Sigmoid colon (tissue), 7 donors: ENCODE data around the gene TXNDC11. TPM values are rescaled to one million over a fixed set of nuclear protein-coding genes. Genes with fewer than 3 reads are reported as not detected.
A peak's percentile ranks its signal among the peaks of the same experiment; 100 is the strongest.

ENCODE experiments used
- DNase-seq: peaks from one replicate; pipeline ENCODE4 v3.0.0-alpha.2; 2019
- H3K27ac ChIP-seq, 4 donors: fragments of 200-600 bp; sonication (generic); one replicate each; pipeline ENCODE4 v1.5.1; 2016 to 2019; ENCODE audit warnings: mild to moderate bottlenecking in 1 of 4
- H3K27me3 ChIP-seq, 3 donors: fragments of 200-600 bp; sonication (generic); one replicate each; pipeline ENCODE4 v1.5.1; 2019; ENCODE audit warnings: mild to moderate bottlenecking in 1 of 3
- H3K36me3 ChIP-seq, 4 donors: fragments of 200-600 bp; sonication (generic); one replicate each; pipeline ENCODE4 v1.5.1; 2016 to 2019
- H3K4me1 ChIP-seq, 4 donors: fragments of 200-600 bp; sonication (generic); one replicate each; pipeline ENCODE4 v1.5.1; 2017 to 2019
- H3K4me3 ChIP-seq, 4 donors: fragments of 200-600 bp; sonication (generic); one replicate each; pipeline ENCODE4 v1.5.1; 2017 to 2019; ENCODE audit warnings: mild to moderate bottlenecking in 2 of 4, moderate library complexity in 1 of 4
- H3K9me3 ChIP-seq, 4 donors: fragments of 200-600 bp in 3 of 4; sonication (generic) in 3 of 4; one replicate each; pipeline versions ENCODE4 v1.5.1 to v1.6.1; 2013 to 2019
- CTCF ChIP-seq, 4 experiments: fragments of 450-650 bp in 3 of 4; fragments of 200-600 bp in 1 of 4; IDR thresholded peaks; one replicate each; pipeline ENCODE4 v1.5.1; 2016 to 2019; ENCODE audit warnings: antibody characterized with exemption in 4 of 4, mild to moderate bottlenecking in 3 of 4, moderate library complexity in 2 of 4
- EP300 ChIP-seq, 4 donors: sonication (generic); formaldehyde crosslinking; IDR thresholded peaks; one replicate each; pipeline ENCODE4 v1.6.1; 2017; ENCODE audit warnings: antibody characterized with exemption in 4 of 4
- POLR2A ChIP-seq, 2 donors: fragments of 450-650 bp; IDR thresholded peaks; one replicate each; pipeline ENCODE4 v1.6.1; 2016; ENCODE audit warnings: antibody characterized with exemption in 2 of 2, mild to moderate bottlenecking in 2 of 2, moderate library complexity in 2 of 2
- POLR2AphosphoS5 ChIP-seq, 4 donors: sonication (generic); formaldehyde crosslinking; IDR thresholded peaks; one replicate each; pipeline ENCODE4 v1.6.1; 2017; ENCODE audit warnings: antibody characterized with exemption in 4 of 4
- WGBS, 2 donors: extraction: QIAGEN DNeasy Blood & Tissue Kit; methylation state at CpG; one replicate each; pipeline ENCODE4 v1.1.7; 2013; 5-methylcytosine and 5-hydroxymethylcytosine counted together
- intact Hi-C: fragments of 100-400 bp; cut with DNase I; formaldehyde crosslinking; loops from one replicate; pipeline ENCODE4 v1.15.1; 2023
- polyA plus RNA-seq, 3 donors: library from polyadenylated mRNA; stranded (reverse); fragments of 200-250 nt; gene quantifications; one replicate each; pipeline ENCODE4 v1.2.3, GENCODE V29; 2013
- total RNA-seq, 4 donors: library from RNA; depleted of rRNA; stranded (reverse); fragments of >200 nt; gene quantifications; one replicate each; pipeline ENCODE4 v1.1.0, GENCODE V29; 2016
- donor health status: healthy with polysubstance abuse.
- donor health status: Bipolar disorder and iron deficiency.
- donor health status: healthy.

Gene TXNDC11
- total and polyA plus RNA-seq, 7 donors, result 25.3 to 54.0 (median 34.9) TPM

GRCh38 chr16:11706180-11706742, 36.4 kb downstream of the TXNDC11 start:
- 94 to 95% methylated on average over 5 of the region's 5 CpGs for WGBS, 2 donors
- Histone ChIP-seq H3K36me3 (peaks cover 0 to 30% (median 0%) of the 10 kb centered on the region in 4 donors), H3K27ac (peak overlapping the region in 1 of 4 donors; percentile 0), H3K4me1 (peaks cover 0 to 12% (median 8%) of the 10 kb centered on the region in 4 donors), H3K27me3 (no peaks in the 10 kb centered on the region), H3K4me3 (no peak overlapping the region), H3K9me3 (no peaks in the 10 kb centered on the region)
- no peak for DNase-seq
- intact Hi-C loops, result no loop called here
- no peak for TF ChIP-seq POLR2A (IDR thresholded peaks at IDR 0.05)
- TF ChIP-seq EP300 (IDR thresholded peaks at IDR 0.05), result no peak
- TF ChIP-seq CTCF (IDR thresholded peaks at IDR 0.05), result no peak
- no peak for TF ChIP-seq POLR2AphosphoS5 (IDR thresholded peaks at IDR 0.05)

- 83 to 92% methylated on average over 6 of the region's 6 CpGs for WGBS, 2 donors
These were observed 37.2 kb downstream of the TXNDC11 start for GRCh38 chr16:11705311-11706025.

GRCh38 chr16:11700264-11701029, 42.2 kb downstream of the TXNDC11 start:
- 73 to 74% methylated on average over 9 of the region's 9 CpGs for WGBS, 2 donors
- peaks cover 13 to 56% (median 19%) of the 10 kb centered on the region in 4 donors for H3K36me3 ChIP-seq
- intact Hi-C loops, result no loop called here
- H3K27me3 ChIP-seq, result no peaks in the 10 kb centered on the region
- H3K9me3 ChIP-seq, result no peaks in the 10 kb centered on the region
- H3K4me1 ChIP-seq, result peaks cover 0 to 7% (median 5%) of the 10 kb centered on the region in 4 donors
- H3K27ac ChIP-seq, result no peak overlapping the region
- TF ChIP-seq EP300 (IDR thresholded peaks at IDR 0.05), result no peak
- no peak for TF ChIP-seq POLR2A (IDR thresholded peaks at IDR 0.05)
- TF ChIP-seq POLR2AphosphoS5 (IDR thresholded peaks at IDR 0.05), result no peak
- TF ChIP-seq CTCF (IDR thresholded peaks at IDR 0.05), result no peak
- DNase-seq, result peak; percentile 40
- no peak overlapping the region for H3K4me3 ChIP-seq

More at GRCh38 chr16:11705311-11706025, 37.2 kb downstream of the TXNDC11 start:
- Histone ChIP-seq H3K4me1 (peaks cover 0 to 12% (median 8%) of the 10 kb centered on the region in 4 donors), H3K9me3 (no peaks in the 10 kb centered on the region), H3K27me3 (no peaks in the 10 kb centered on the region), H3K27ac (peak overlapping the region in 1 of 4 donors; percentile 0), H3K36me3 (peaks cover 0 to 22% (median 0%) of the 10 kb centered on the region in 4 donors), H3K4me3 (no peak overlapping the region)
- DNase-seq, result no peak
- TF ChIP-seq CTCF (IDR thresholded peaks at IDR 0.05) (no peak), POLR2A (IDR thresholded peaks at IDR 0.05) (no peak), POLR2AphosphoS5 (IDR thresholded peaks at IDR 0.05) (no peak), EP300 (IDR thresholded peaks at IDR 0.05) (no peak)
- intact Hi-C loops, result no loop called here

- WGBS, 2 donors, result 86 to 97% methylated on average over 10 of the region's 10 CpGs
- H3K27me3 ChIP-seq, result no peaks in the 10 kb centered on the region
- intact Hi-C loops, result no loop called here
- DNase-seq, result no peak
- H3K36me3 ChIP-seq, result peaks cover 13 to 66% (median 23%) of the 10 kb centered on the region in 4 donors
- no peak for TF ChIP-seq POLR2AphosphoS5 (IDR thresholded peaks at IDR 0.05)
- no peak for TF ChIP-seq POLR2A (IDR thresholded peaks at IDR 0.05)
- TF ChIP-seq CTCF (IDR thresholded peaks at IDR 0.05), result no peak
- no peak for TF ChIP-seq EP300 (IDR thresholded peaks at IDR 0.05)
- H3K9me3 ChIP-seq, result no peaks in the 10 kb centered on the region
- H3K27ac ChIP-seq, result no peak overlapping the region
- H3K4me3 ChIP-seq, result no peak overlapping the region
- H3K4me1 ChIP-seq, result no peaks in the 10 kb centered on the region
These were observed 43.3 kb downstream of the TXNDC11 start for GRCh38 chr16:11699234-11699894.
